Measurements from ENCODE around the gene AP3B2. TPM values are rescaled to one million over a fixed set of nuclear protein-coding genes. Genes with fewer than 3 reads are reported as not detected.

AP3B2 gene
- total RNA-seq, 1 experiment from 2014 or later = not detected

DNA sequence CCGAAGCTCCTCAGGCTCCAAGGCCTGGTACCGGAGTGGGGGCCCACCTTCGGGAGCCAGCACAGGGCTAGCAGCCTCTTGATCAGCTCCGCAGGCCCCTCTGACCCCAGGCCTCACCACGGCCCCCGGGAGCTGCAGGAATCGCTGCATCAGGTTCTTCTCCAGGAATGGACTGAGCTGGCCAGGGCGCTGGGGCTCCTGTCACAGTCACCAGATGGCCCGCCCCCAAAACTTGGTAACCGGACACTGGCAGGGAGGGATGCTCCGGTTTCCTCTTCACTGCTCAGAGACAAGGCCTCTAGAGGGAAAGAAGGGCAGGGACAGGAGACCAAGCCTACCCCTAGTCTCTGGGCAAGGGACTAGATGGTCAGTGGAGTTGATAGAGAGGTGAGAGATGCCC lies 9.9 kb downstream of the AP3B2 start:
- ChIA-PET POLR2A (ENCODE audit: unreplicated experiment) (no interaction called here), CTCF (no interaction called here)
- H3K9me3 ChIP-seq (ENCODE audit: insufficient read depth, low read depth) = no peaks in the 10 kb centered on the region; the same call in 1 of the 2 replicates
- no peaks in the 10 kb centered on the region for H3K36me3 ChIP-seq (ENCODE audit: low read depth)
- no peak overlapping the region for H3K27ac ChIP-seq
- no TSS peak for BruUV-seq (replicated peaks)
- no peaks in the 10 kb centered on the region for H4K20me1 ChIP-seq (ENCODE audit: insufficient read depth)
- H3K4me2 ChIP-seq = no peak overlapping the region
- no peaks in the 10 kb centered on the region for H3F3A ChIP-seq (ENCODE audit: insufficient read depth, low read depth)
- TF ChIP-seq CTCF (conservative IDR thresholded peaks at IDR 0.05) = no peak
- intact Hi-C loops (cut with micrococcal nuclease; ENCODE audit: unreplicated experiment) = no loop called here
- DNase-seq = no peak
- peaks cover 81% of the 10 kb centered on the region for H3K27me3 ChIP-seq (ENCODE audit: insufficient read depth, low read depth)
- no peaks in the 10 kb centered on the region for H3K79me2 ChIP-seq (ENCODE audit: low read depth)
- no peak overlapping the region for H3K4me3 ChIP-seq
- H3K4me1 ChIP-seq (replicated peaks; ENCODE audit: insufficient read depth) = no peaks in the 10 kb centered on the region
- H2AFZ ChIP-seq = no peak overlapping the region
- no peaks in the 10 kb centered on the region for H3K9me2 ChIP-seq (ENCODE audit: insufficient read depth)

DNA sequence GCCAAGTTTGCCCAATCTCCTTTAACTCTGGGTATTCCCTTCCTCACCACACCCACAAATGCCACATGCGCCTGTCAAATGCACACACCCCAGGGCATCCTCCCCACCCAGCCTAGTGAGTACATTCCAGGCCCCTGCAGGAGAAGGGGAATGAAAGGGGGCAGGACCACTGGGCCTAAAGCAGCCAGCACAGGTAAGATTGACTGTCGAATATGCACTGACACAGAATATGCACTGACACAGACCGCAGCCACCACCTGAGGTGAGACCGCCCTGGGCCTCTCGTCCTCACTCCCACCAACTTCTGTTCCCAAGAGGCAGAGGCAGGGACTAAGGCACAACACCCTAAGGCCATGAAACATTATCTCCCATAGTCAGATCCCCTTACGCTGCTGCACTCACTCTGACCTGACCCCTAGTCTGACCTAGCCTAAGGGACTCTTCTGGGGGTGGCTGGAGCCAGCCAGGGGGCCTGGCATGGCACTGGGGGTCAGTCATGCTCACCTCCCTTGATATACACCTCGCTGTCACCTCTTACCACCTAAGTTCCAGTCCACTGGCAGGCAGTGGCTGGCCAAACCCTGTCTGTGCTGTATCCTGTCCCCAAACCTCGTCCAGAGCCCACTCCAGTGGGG lies 10.8 kb downstream of the AP3B2 start:
- Histone ChIP-seq H3K79me2 (ENCODE audit: low read depth) (no peaks in the 10 kb centered on the region), H3K9me2 (ENCODE audit: insufficient read depth) (no peaks in the 10 kb centered on the region), H3K4me2 (no peak overlapping the region), H3K9me3 (ENCODE audit: insufficient read depth, low read depth) (no peaks in the 10 kb centered on the region; the same call in 1 of the 2 replicates), H3K4me1 (replicated peaks; ENCODE audit: insufficient read depth) (no peaks in the 10 kb centered on the region), H4K20me1 (ENCODE audit: insufficient read depth) (no peaks in the 10 kb centered on the region), H2AFZ (no peak overlapping the region), H3K4me3 (no peak overlapping the region), H3F3A (ENCODE audit: insufficient read depth, low read depth) (no peaks in the 10 kb centered on the region), H3K36me3 (ENCODE audit: low read depth) (no peaks in the 10 kb centered on the region), H3K27me3 (ENCODE audit: insufficient read depth, low read depth) (peaks cover 81% of the 10 kb centered on the region), H3K27ac (no peak overlapping the region)
- no peak for DNase-seq
- ChIA-PET CTCF (no interaction called here), POLR2A (ENCODE audit: unreplicated experiment) (no interaction called here)
- BruUV-seq (replicated peaks) = no TSS peak
- TF ChIP-seq CTCF (conservative IDR thresholded peaks at IDR 0.05) (no peak), EZH2 (IDR thresholded peaks at IDR 0.05; ENCODE audit: low read depth) (no peak)
- intact Hi-C loops (cut with micrococcal nuclease; ENCODE audit: unreplicated experiment) = no loop called here

GRCh38 chr15:82697735-82698407 lies 11.8 kb downstream of the AP3B2 start:
- no peaks in the 10 kb centered on the region for H3K4me1 ChIP-seq (replicated peaks; ENCODE audit: insufficient read depth)
- CTCF ChIA-PET = no interaction called here
- POLR2A ChIA-PET (ENCODE audit: unreplicated experiment) = no interaction called here
- TF ChIP-seq EZH2 (IDR thresholded peaks at IDR 0.05; ENCODE audit: low read depth) (no peak), CTCF (conservative IDR thresholded peaks at IDR 0.05) (no peak)
- H3K27me3 ChIP-seq (ENCODE audit: insufficient read depth, low read depth) = peaks cover 74% of the 10 kb centered on the region
- DNase-seq = no peak
- no peaks in the 10 kb centered on the region for H3K79me2 ChIP-seq (ENCODE audit: low read depth)
- intact Hi-C loops (cut with micrococcal nuclease; ENCODE audit: unreplicated experiment) = no loop called here
- no peaks in the 10 kb centered on the region for H3K9me2 ChIP-seq (ENCODE audit: insufficient read depth)
- BruUV-seq (replicated peaks) = no TSS peak
- H2AFZ ChIP-seq = no peak overlapping the region
- H3F3A ChIP-seq (ENCODE audit: insufficient read depth, low read depth) = no peaks in the 10 kb centered on the region
- H3K27ac ChIP-seq = no peak overlapping the region
- H3K4me2 ChIP-seq = no peak overlapping the region
- no peaks in the 10 kb centered on the region; the same call in 1 of the 2 replicates for H3K9me3 ChIP-seq (ENCODE audit: insufficient read depth, low read depth)
- H3K36me3 ChIP-seq (ENCODE audit: low read depth) = no peaks in the 10 kb centered on the region
- no peaks in the 10 kb centered on the region for H4K20me1 ChIP-seq (ENCODE audit: insufficient read depth)
- no peak overlapping the region for H3K4me3 ChIP-seq

Measured in PC-9 (cell line).